Neural progenitor cell (in vitro differentiated cells): ENCODE measurements around the gene LINGO4. TPM values are rescaled to one million over a fixed set of nuclear protein-coding genes. Genes with fewer than 3 reads are reported as not detected.

Source experiments
- DNase-seq: peaks from one replicate; pipeline ENCODE4 v3.0.0-alpha.2; 2016; ENCODE audit warnings: low spot score
- H2AFZ ChIP-seq: fragments of 200-600 bp; sonication (generic); replicated peaks from 2 replicates; pipeline ENCODE4 v1.6.1; 2016; ENCODE audit warnings: antibody characterized with exemption
- H3F3A ChIP-seq: fragments of 200-600 bp; sonication (generic); 2 replicates; pipeline ENCODE4 v1.6.1; 2016; ENCODE audit warnings: antibody characterized with exemption, low read depth
- H3K27ac ChIP-seq: fragments of 200-600 bp; sonication (generic); 2 replicates; pipeline ENCODE4 v1.5.1; 2016; ENCODE audit warnings: mild to moderate bottlenecking
- H3K27me3 ChIP-seq: fragments of 200-600 bp; sonication (generic); 2 replicates; pipeline ENCODE4 v1.6.1; 2016; ENCODE audit warnings: mild to moderate bottlenecking, moderate library complexity
- H3K36me3 ChIP-seq: fragments of 200-600 bp; sonication (generic); 2 replicates; pipeline ENCODE4 v1.5.1; 2016
- H3K4me1 ChIP-seq: fragments of 200-600 bp; sonication (generic); 2 replicates; pipeline ENCODE4 v1.6.1; 2016; ENCODE audit warnings: mixed run types
- H3K4me2 ChIP-seq: fragments of 200-600 bp; sonication (generic); 2 replicates; pipeline ENCODE4 v1.6.1; 2016
- H3K4me3 ChIP-seq: fragments of 200-600 bp; sonication (generic); 2 replicates; pipeline ENCODE4 v1.5.1; 2016
- H3K79me2 ChIP-seq: fragments of 200-600 bp; sonication (generic); 2 replicates; pipeline ENCODE4 v1.6.1; 2016; ENCODE audit warnings: low read depth
- H3K9ac ChIP-seq: fragments of 200-600 bp; sonication (generic); 2 replicates; pipeline ENCODE4 v1.6.1; 2016
- H3K9me3 ChIP-seq: fragments of 200-600 bp; sonication (generic); 2 replicates; pipeline ENCODE4 v1.5.1; 2016; ENCODE audit warnings: low read depth
- H4K20me1 ChIP-seq: fragments of 200-600 bp; sonication (generic); 2 replicates; pipeline ENCODE4 v1.6.1; 2016; ENCODE audit warnings: low read depth
- H3K27ac Mint-ChIP-seq: 3 replicates; pipeline ENCODE4 v1.8.0; 2021; ENCODE audit warnings: mixed read lengths
- H3K27me3 Mint-ChIP-seq: 2 replicates; pipeline ENCODE4 v1.8.0; 2022; ENCODE audit warnings: low read depth, mild to moderate bottlenecking, inconsistent platforms, moderate library complexity, mixed read lengths; ENCODE audit not compliant: insufficient read depth
- H3K36me3 Mint-ChIP-seq: 3 replicates; pipeline ENCODE4 v1.8.0; 2021; ENCODE audit warnings: mixed read lengths
- H3K4me1 Mint-ChIP-seq: 3 replicates; pipeline ENCODE4 v1.8.0; 2021; ENCODE audit warnings: mixed read lengths
- H3K4me3 Mint-ChIP-seq: 3 replicates; pipeline ENCODE4 v1.8.0; 2021; ENCODE audit warnings: mild to moderate bottlenecking, moderate library complexity, mixed read lengths
- H3K9me3 Mint-ChIP-seq: 3 replicates; pipeline ENCODE4 v1.8.0; 2020; ENCODE audit warnings: mixed read lengths
- CTCF ChIP-seq: fragments of 200-600 bp; sonication (generic); IDR thresholded peaks from 2 replicates; pipeline ENCODE4 v1.5.1; 2017; ENCODE audit warnings: antibody characterized with exemption, mild to moderate bottlenecking
- EZH2 ChIP-seq: fragments of 200-600 bp; sonication (generic); IDR thresholded peaks from 2 replicates; pipeline ENCODE4 v1.6.1; 2017; ENCODE audit warnings: antibody characterized with exemption, mild to moderate bottlenecking, moderate library complexity
- EZH2phosphoT487 ChIP-seq: fragments of 200-600 bp; sonication (generic); IDR thresholded peaks from 2 replicates; pipeline ENCODE4 v1.6.1; 2017; ENCODE audit warnings: antibody characterized with exemption
- total RNA-seq: library from RNA; depleted of rRNA; stranded (reverse); fragments of >200 nt; gene quantifications from 2 replicates; pipeline ENCODE4 v1.2.3, GENCODE V29; 2015; ENCODE audit warnings: low replicate concordance

LINGO4 gene
- total RNA-seq, 1 donor from 2014 or later, result not detected

- Histone ChIP-seq H3K4me1 (peaks cover 7% of the 10 kb centered on the region), H3K4me2 (no peak overlapping the region), H3K79me2 (no peaks in the 10 kb centered on the region), H3K9ac (no peak overlapping the region), H3K36me3 (no peaks in the 10 kb centered on the region), H3K27ac (no peak overlapping the region), H3K27me3 (peaks cover 48% of the 10 kb centered on the region), H3K9me3 (no peaks in the 10 kb centered on the region), H3F3A (peaks cover 18% of the 10 kb centered on the region), H3K4me3 (no peak overlapping the region), H2AFZ (no peak overlapping the region), H4K20me1 (no peaks in the 10 kb centered on the region)
- no peaks in the 10 kb centered on the region for H3K36me3 Mint-ChIP-seq
- peaks cover 16% of the 10 kb centered on the region for H3K4me1 Mint-ChIP-seq
- peaks cover 46% of the 10 kb centered on the region for H3K27me3 Mint-ChIP-seq
- TF ChIP-seq CTCF, result no peak
- no peak for TF ChIP-seq EZH2
- no peak for TF ChIP-seq EZH2phosphoT487
- H3K27ac Mint-ChIP-seq, result no peak overlapping the region
- no peak for DNase-seq
- H3K9me3 Mint-ChIP-seq, result peaks cover 6% of the 10 kb centered on the region
- no peak overlapping the region for H3K4me3 Mint-ChIP-seq
Measured at GRCh38 chr1:151835596-151835995, 30.4 kb upstream of the LINGO4 start.

GRCh38 chr1:151834239-151834638, 29.0 kb upstream of the LINGO4 start:
- no peak overlapping the region for H3K9ac ChIP-seq
- H3K36me3 ChIP-seq, result no peaks in the 10 kb centered on the region
- H3F3A ChIP-seq, result peaks cover 18% of the 10 kb centered on the region
- TF ChIP-seq EZH2, result no peak
- TF ChIP-seq EZH2phosphoT487, result no peak
- TF ChIP-seq CTCF, result no peak
- H3K36me3 Mint-ChIP-seq, result no peaks in the 10 kb centered on the region
- peaks cover 38% of the 10 kb centered on the region for H3K27me3 Mint-ChIP-seq
- no peak overlapping the region for H3K27ac ChIP-seq
- H3K4me3 Mint-ChIP-seq, result no peak overlapping the region
- H3K4me1 ChIP-seq, result peaks cover 9% of the 10 kb centered on the region
- H3K4me1 Mint-ChIP-seq, result peaks cover 22% of the 10 kb centered on the region
- H3K79me2 ChIP-seq, result no peaks in the 10 kb centered on the region
- H4K20me1 ChIP-seq, result no peaks in the 10 kb centered on the region
- no peak overlapping the region for H3K4me3 ChIP-seq
- peaks cover 34% of the 10 kb centered on the region for H3K27me3 ChIP-seq
- no peak overlapping the region for H3K27ac Mint-ChIP-seq
- H2AFZ ChIP-seq, result no peak overlapping the region
- DNase-seq, result no peak
- no peaks in the 10 kb centered on the region for H3K9me3 ChIP-seq
- H3K9me3 Mint-ChIP-seq, result peaks cover 6% of the 10 kb centered on the region
- H3K4me2 ChIP-seq, result no peak overlapping the region

GRCh38 chr1:151833172-151833900, 28.1 kb upstream of the LINGO4 start:
- Histone ChIP-seq H3K4me2 (no peak overlapping the region), H3K27ac (no peak overlapping the region), H3K79me2 (no peaks in the 10 kb centered on the region), H3K9me3 (no peaks in the 10 kb centered on the region), H3K9ac (no peak overlapping the region), H3F3A (peaks cover 15% of the 10 kb centered on the region), H3K36me3 (no peaks in the 10 kb centered on the region), H3K4me3 (no peak overlapping the region), H3K27me3 (peaks cover 25% of the 10 kb centered on the region), H4K20me1 (no peaks in the 10 kb centered on the region), H2AFZ (no peak overlapping the region), H3K4me1 (peaks cover 11% of the 10 kb centered on the region)
- H3K4me3 Mint-ChIP-seq, result no peak overlapping the region
- peaks cover 6% of the 10 kb centered on the region for H3K9me3 Mint-ChIP-seq
- H3K4me1 Mint-ChIP-seq, result peaks cover 30% of the 10 kb centered on the region
- no peaks in the 10 kb centered on the region for H3K36me3 Mint-ChIP-seq
- H3K27me3 Mint-ChIP-seq, result peaks cover 33% of the 10 kb centered on the region
- H3K27ac Mint-ChIP-seq, result no peak overlapping the region
- TF ChIP-seq EZH2 (no peak), CTCF (no peak), EZH2phosphoT487 (no peak)
- DNase-seq, result no peak
